GM19468 (cell line): ENCODE results near the gene PEX10.
"Not testable (repeated sequence)": the region's sequence is repeated elsewhere in the genome, so short reads cannot be mapped to it uniquely, and the experiment has no call there.

ENCODE experiments used
- ATAC-seq: cut with Tn5 transposase; IDR thresholded peaks from one replicate; pipeline ENCODE4 v1.9.1; 2021; ENCODE audit warnings: mild to moderate bottlenecking, moderate library complexity, moderate number of reproducible peaks; ENCODE audit not compliant: unreplicated experiment; ENCODE audit errors: extremely low read depth

The PEX10 gene

DNA sequence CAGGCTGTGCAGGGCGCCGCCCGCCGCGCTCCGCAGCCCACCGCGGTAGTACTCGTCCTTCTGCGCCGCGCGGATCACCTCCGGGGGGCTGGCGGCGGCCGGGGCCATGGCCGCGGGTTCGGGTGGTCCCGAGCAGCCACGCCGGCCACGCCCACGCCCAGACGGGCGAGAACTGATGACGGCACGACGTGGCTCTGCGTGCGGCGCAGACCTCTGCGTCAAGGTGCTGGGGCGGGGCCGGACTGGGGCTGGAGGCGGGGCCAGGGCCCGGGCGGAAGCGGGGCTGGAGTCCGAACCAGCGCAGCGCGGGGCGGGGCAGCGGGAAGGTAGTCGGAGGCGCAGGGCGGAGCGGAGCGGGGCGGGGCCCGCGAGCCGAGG lies at the start of gene PEX10:
TSS of gene PEX10 (minus strand) at position 170 of the 378 bp plus-strand sequence. CDS start at position 108, 62 bp downstream.
- peak; percentile 72 for ATAC-seq

DNA sequence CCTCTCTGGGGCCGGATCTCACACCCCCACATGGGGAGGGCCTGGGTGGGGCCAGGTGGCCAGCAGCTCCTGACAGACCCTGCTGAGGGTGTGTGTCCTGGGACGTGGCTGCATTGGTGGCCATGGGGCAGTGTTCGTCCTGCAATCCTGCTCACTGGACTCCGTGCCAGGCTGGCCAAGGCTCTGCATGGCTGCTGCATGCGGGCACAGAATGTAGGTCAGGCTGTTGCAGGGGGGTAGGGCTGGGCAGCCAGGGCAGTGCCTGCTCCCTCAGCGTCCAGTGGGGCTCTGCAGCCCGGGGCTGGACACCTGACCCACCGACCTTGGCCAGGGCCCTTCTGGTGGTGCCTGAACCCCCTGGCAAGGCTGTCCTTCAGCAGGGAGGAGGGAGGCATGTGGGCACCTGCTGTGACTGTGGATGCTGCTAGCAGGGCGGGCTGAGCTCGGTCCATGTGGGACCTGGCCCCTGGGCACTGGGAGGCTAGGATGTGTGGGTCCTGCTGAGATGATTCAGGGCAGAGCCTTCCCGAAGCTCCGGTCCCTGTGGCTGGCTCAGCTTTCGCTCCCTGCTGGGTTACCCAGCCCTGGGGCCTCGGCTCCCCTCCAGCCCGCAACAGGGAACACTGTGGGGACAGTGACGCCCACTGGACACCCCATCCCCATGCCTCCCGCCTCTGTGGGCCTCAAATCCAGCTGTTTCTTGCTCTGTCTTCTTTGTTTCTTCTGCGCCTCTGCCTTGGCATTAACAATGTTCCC lies 48.8 kb upstream of the PEX10 start:
- ATAC-seq: no peak

GRCh38 chr1:2460203-2460602 lies 47.8 kb upstream of the PEX10 start:
- no peak for ATAC-seq

GRCh38 chr1:2459757-2460156 lies 47.4 kb upstream of the PEX10 start:
- ATAC-seq: no peak

DNA sequence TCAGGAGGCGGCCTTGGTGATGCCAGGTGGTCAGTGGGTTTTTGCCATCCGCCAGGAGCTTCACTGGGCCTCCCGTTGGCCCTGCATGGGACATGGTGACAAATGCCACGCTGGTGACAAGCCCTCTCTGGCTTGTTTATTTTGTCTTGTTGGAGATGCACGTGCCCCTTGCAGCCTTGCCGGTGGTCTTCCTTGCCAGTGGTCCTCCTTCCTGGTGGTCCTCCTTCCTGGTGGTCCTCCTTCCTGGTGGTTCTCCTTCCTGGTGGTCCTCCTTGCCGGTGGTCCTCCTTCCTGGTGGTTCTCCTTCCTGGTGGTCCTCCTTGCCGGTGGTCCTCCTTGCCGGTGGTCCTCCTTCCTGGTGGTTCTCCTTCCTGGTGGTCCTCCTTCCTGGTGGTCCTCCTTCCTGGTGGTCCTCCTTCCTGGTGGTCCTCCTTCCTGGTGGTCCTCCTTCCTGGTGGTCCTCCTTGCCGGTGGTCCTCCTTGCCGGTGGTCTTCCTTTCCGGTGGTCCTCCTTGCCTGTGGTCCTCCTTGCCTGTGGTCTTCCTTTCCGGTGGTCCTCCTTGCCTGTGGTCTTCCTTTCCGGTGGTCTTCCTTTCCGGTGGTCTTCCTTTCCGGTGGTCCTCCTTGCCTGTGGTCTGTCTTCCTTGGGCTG lies 46.9 kb upstream of the PEX10 start:
- ATAC-seq: not testable (repeated sequence)

DNA sequence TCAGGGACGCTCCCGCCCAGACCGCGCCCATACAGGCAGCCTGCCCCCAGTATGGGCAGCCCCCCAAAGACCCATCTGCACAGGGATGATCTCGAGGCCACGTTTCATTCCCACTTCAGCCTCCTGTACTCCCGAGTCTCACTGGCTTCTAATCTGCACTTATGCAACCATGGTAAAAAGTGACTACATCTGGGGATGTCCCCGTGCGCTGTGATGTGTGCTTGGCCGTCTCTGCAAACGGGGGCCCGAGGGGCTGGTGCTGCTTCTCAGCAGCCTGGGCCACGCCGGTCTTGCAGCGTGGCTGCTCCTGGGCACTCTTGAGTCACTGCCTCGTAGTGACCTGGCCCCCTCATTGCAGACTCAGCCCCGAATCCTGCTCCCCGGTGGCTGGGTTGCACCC lies 46.3 kb upstream of the PEX10 start:
- ATAC-seq: no peak

- no peak for ATAC-seq
These were observed 45.1 kb upstream of the PEX10 start for GRCh38 chr1:2457444-2457843.

- no peak for ATAC-seq
These were observed 43.4 kb upstream of the PEX10 start for GRCh38 chr1:2455757-2456156.

GRCh38 chr1:2454227-2454626 lies 41.9 kb upstream of the PEX10 start:
- ATAC-seq: no peak

GRCh38 chr1:2452932-2453315 lies 40.6 kb upstream of the PEX10 start:
- ATAC-seq: no peak

DNA sequence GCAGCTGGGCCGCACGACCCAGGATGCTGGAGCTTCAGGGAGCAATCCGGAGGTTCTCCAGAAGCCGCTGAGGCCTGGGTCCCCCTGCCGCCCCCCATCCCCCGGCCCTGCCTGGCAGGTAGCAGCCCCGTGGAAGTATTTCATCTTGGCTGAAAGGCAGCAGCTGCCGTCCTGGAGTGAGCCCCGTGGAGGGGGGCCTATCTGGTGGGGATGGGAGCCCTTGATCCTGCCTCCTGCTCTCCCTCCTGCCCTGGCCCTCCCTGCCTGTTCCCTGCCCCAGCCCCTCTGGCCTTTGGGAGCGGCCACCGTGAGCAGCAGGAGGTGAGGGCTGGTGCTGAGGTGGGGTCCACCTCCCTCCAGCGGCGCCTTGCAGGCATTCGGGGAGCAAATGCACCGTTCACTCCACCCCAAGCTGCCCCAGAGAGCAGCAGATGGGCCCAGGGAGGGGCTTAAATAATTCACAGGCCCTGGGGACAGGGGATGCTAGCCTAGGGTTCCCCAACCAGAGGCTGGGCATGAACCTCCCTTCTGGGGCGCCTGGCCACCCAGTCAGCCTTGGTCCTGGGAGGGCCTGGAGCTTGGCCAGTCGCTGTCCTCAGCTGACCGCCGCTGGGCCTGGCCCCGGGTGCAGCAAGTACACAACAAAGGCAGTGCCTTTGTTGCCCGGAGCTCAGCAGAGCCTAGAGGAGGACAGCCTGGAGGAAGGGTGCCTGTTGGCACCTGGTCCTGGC lies 40.0 kb upstream of the PEX10 start:
- no peak for ATAC-seq

DNA sequence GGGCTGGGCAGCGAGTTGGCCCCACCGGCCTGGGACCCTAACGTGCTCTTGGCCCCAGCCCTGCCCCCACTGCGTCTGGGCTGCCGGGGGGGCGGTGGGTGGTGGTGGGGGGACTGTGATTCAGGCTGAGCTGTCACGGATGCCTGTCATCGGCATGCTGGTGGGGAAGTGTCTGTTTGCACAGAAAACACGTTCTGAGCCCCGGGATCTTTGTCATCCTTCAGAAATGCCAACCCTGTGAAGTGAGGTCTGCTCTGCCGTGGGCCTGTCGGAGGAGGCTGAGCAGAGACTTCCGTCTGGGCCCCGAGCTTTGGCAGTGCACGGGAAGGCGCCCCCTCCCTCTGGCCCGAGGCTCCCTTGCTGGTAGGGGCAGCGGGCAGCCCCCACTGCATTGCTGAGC lies 39.4 kb upstream of the PEX10 start:
- no peak for ATAC-seq

DNA sequence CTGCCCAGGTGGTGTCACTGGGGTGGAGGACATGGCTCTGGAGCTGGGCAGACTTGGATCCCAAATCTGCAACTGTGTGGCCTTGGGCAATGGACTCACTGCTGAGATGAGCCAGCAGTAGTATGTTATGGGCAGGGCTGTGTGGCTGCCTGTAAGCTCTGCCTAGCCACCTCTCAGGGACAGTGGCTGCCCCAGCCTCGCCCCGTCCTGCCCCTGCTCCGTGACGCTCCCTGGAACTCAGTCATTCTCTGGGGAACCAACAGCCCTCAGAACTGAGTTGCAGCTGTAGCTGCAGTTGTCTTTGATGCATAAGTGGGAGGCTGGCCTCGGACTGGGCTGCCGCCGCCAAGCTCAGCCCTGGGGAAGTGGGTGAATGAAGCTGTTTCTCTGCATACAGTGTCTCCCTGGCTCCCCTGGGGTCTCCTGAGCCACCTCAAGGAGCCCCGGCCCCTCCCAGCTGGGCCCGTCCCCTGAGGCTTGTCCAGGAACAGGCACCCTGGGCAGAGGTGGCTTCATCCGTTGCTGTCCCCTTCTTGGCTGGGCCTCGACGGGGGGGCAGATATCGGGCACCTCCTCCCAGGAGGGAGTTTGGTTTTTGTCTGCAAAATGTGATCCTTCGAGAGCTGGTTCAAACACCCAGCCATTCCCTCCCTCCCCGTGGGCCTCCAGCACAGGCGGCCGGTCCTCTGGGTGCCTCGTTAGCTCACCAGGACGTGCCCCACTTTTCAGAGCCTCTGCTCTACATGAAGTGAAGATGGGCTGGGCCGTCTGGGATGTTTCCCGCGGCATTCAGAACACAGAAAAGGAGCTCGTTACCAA lies 37.5 kb upstream of the PEX10 start:
- ATAC-seq: no peak

DNA sequence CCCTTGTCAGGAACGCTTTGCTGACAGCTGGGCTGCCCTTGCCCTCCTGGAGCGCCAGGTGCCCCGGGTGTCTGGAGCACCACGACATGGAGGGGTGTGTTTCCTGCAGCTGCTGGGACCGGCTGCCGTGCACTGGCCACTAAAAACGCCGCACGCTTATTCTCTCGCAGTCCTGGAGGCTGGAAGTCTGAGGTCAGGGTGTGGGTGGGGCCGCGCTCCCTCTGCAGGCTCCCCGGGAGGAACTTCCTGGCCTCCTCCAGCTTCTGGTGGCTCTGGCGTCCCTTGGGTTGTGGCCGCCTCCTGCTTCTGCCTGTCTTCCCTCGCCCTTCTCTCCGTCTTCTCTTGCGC lies 35.7 kb upstream of the PEX10 start:
- ATAC-seq: no peak

DNA sequence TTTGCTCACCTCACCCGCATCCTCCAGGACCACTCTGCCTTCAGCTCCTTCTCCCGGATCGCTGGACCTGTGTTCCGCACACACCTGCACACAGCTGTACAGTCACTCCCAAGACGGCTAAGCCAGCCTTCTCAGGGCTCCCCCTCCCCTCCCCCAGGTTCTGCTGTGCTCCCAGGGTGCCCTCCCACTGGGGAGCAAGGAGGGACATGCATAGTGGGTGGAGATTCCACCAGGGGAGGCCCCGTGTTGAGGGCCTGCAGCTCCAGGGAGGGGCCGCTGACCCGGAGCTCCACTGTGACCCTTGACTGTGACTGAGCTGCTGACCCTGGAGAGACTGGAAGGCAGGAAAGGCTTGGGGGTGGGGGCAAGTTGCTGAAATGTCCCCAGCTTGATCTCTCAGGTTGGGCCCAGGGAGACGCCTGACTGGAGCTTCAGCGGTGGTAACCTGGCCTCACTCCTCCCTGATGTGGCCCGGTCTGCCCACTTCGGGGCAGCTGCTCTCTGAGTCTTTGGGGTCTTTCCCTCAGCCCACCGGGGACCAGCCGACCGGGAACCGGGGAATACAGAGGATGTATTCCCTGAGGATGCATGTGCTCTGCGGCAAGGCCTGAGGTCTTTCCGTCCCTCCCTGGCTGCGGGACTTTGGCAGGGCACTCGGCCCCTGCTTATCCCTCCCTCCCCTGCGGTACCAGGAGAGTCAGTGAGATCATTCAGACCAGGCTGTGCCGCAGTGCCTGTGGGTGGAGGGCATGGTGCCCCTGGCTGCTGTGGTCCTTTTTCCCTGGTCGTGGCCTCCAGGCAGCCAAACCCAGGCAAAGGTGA lies 35.1 kb upstream of the PEX10 start:
- no peak for ATAC-seq

- ATAC-seq: no peak
These were observed 34.5 kb upstream of the PEX10 start for GRCh38 chr1:2446861-2447260.

- ATAC-seq: no peak
These were observed 34.0 kb upstream of the PEX10 start for GRCh38 chr1:2446394-2446793.

- ATAC-seq: no peak
These were observed 33.5 kb upstream of the PEX10 start for GRCh38 chr1:2445823-2446215.

- ATAC-seq: no peak
These were observed 32.9 kb upstream of the PEX10 start for GRCh38 chr1:2445162-2445822.
